Mesenchymal stem cell (in vitro differentiated cells and primary cell): Measurements from ENCODE around the gene LTBP2.

Experiments used
- DNase-seq: peaks from one replicate; pipeline ENCODE4 v3.0.0-alpha.2; 2013
- H2AFZ ChIP-seq: one replicate; pipeline ENCODE4 v1.6.1; 2013; ENCODE audit warnings: low read depth, mild to moderate bottlenecking, control low read depth, inconsistent platforms, low read length, moderate library complexity
- H2AK5ac ChIP-seq: 2 replicates; pipeline ENCODE4 v1.6.1; 2013; ENCODE audit warnings: low read length, moderate library complexity, mild to moderate bottlenecking, inconsistent platforms; ENCODE audit not compliant: severe bottlenecking
- H2BK120ac ChIP-seq: one replicate; pipeline ENCODE4 v1.6.1; 2013; ENCODE audit warnings: low read depth, mild to moderate bottlenecking, inconsistent platforms, low read length, moderate library complexity
- H2BK12ac ChIP-seq, 2 experiments: one replicate each; pipeline ENCODE4 v1.6.1; 2013; ENCODE audit warnings: inconsistent platforms in 2 of 2, low read length in 2 of 2, mild to moderate bottlenecking in 2 of 2, moderate library complexity in 2 of 2, control low read depth in 1 of 2
- H2BK15ac ChIP-seq: one replicate; pipeline ENCODE4 v1.6.1; 2013; ENCODE audit warnings: mild to moderate bottlenecking, low read depth, inconsistent platforms; ENCODE audit not compliant: poor library complexity, severe bottlenecking
- H2BK5ac ChIP-seq: 2 replicates; pipeline ENCODE4 v1.6.1; 2013; ENCODE audit warnings: low read depth, mild to moderate bottlenecking, low read length, control low read depth, inconsistent platforms; ENCODE audit not compliant: poor library complexity, severe bottlenecking
- H3K14ac ChIP-seq, 2 experiments: one replicate each; pipeline ENCODE4 v1.6.1; 2013; ENCODE audit warnings: inconsistent platforms in 2 of 2, low read length in 2 of 2, control low read depth in 1 of 2, mild to moderate bottlenecking in 1 of 2, moderate library complexity in 1 of 2
- H3K18ac ChIP-seq, 2 experiments: one replicate each; pipeline ENCODE4 v1.6.1; 2013; ENCODE audit warnings: inconsistent platforms in 2 of 2, low read length in 2 of 2, control low read depth in 1 of 2, low read depth in 1 of 2, mild to moderate bottlenecking in 1 of 2
- H3K23ac ChIP-seq, 2 experiments: one replicate each; pipeline ENCODE4 v1.6.1; 2013; ENCODE audit warnings: inconsistent platforms in 2 of 2, low read length in 2 of 2, mild to moderate bottlenecking in 2 of 2, moderate library complexity in 2 of 2, control low read depth in 1 of 2
- H3K27ac ChIP-seq: 2 replicates; pipeline ENCODE4 v1.5.1; 2013; ENCODE audit warnings: mild to moderate bottlenecking, moderate library complexity, low read length, control low read depth, inconsistent platforms; ENCODE audit not compliant: poor library complexity, severe bottlenecking
- H3K27me3 ChIP-seq, 2 experiments: 2 replicates each; pipeline versions ENCODE4 v1.6.1 to v1.7.0; 2013; ENCODE audit warnings: low read length in 2 of 2, mild to moderate bottlenecking in 2 of 2, moderate library complexity in 2 of 2, control low read depth in 1 of 2, inconsistent platforms in 1 of 2; ENCODE audit not compliant: control insufficient read depth in 1 of 2, insufficient read depth in 1 of 2
- H3K36me3 ChIP-seq, 2 experiments: 2 replicates each; pipeline versions ENCODE4 v1.6.1 to v1.7.0; 2013; ENCODE audit warnings: low read length in 2 of 2, control low read depth in 1 of 2, inconsistent platforms in 1 of 2, low read depth in 1 of 2, mild to moderate bottlenecking in 1 of 2; ENCODE audit not compliant: insufficient read depth in 2 of 2, control insufficient read depth in 1 of 2
- H3K4ac ChIP-seq, 2 experiments: one replicate each; pipeline ENCODE4 v1.6.1; 2013; ENCODE audit warnings: inconsistent platforms in 2 of 2, low read length in 2 of 2, mild to moderate bottlenecking in 2 of 2, moderate library complexity in 2 of 2, control low read depth in 1 of 2, low read depth in 1 of 2
- H3K4me1 ChIP-seq: 2 replicates; pipeline ENCODE4 v1.6.1; 2013; ENCODE audit warnings: low read depth, low read length, control low read depth; ENCODE audit not compliant: control insufficient read depth, insufficient read depth
- H3K4me2 ChIP-seq: 2 replicates; pipeline ENCODE4 v1.6.1; 2013; ENCODE audit warnings: low read length, mild to moderate bottlenecking, inconsistent platforms; ENCODE audit not compliant: poor library complexity, severe bottlenecking
- H3K4me3 ChIP-seq, 2 experiments: 2 replicates each; pipeline versions ENCODE4 v1.5.1 to v1.7.0; 2013; ENCODE audit warnings: low read length in 2 of 2, mild to moderate bottlenecking in 2 of 2, control low read depth in 1 of 2, low read depth in 1 of 2; ENCODE audit not compliant: insufficient read depth in 1 of 2
- H3K79me1 ChIP-seq: replicated peaks from 2 replicates; pipeline ENCODE4 v1.6.1; 2013; ENCODE audit warnings: mild to moderate bottlenecking, control low read depth, low read length, inconsistent platforms; ENCODE audit not compliant: poor library complexity, severe bottlenecking
- H3K9ac ChIP-seq: 2 replicates; pipeline ENCODE4 v1.7.0; 2013; ENCODE audit warnings: mild to moderate bottlenecking, low read length, moderate library complexity
- H3K9me3 ChIP-seq: 2 replicates; pipeline ENCODE4 v1.7.0; 2013; ENCODE audit warnings: mild to moderate bottlenecking, low read length; ENCODE audit not compliant: control insufficient read depth
- H4K8ac ChIP-seq: one replicate; pipeline ENCODE4 v1.6.1; 2013; ENCODE audit warnings: inconsistent platforms, mild to moderate bottlenecking, low read length, moderate library complexity
- H4K91ac ChIP-seq: one replicate; pipeline ENCODE4 v1.6.1; 2013; ENCODE audit warnings: mild to moderate bottlenecking, low read length, inconsistent platforms
- WGBS: methylation state at CpG from one replicate; pipeline ENCODE4 v1.1.7; 2013; ENCODE audit warnings: mixed read lengths; 5-methylcytosine and 5-hydroxymethylcytosine counted together

Gene LTBP2

DNA sequence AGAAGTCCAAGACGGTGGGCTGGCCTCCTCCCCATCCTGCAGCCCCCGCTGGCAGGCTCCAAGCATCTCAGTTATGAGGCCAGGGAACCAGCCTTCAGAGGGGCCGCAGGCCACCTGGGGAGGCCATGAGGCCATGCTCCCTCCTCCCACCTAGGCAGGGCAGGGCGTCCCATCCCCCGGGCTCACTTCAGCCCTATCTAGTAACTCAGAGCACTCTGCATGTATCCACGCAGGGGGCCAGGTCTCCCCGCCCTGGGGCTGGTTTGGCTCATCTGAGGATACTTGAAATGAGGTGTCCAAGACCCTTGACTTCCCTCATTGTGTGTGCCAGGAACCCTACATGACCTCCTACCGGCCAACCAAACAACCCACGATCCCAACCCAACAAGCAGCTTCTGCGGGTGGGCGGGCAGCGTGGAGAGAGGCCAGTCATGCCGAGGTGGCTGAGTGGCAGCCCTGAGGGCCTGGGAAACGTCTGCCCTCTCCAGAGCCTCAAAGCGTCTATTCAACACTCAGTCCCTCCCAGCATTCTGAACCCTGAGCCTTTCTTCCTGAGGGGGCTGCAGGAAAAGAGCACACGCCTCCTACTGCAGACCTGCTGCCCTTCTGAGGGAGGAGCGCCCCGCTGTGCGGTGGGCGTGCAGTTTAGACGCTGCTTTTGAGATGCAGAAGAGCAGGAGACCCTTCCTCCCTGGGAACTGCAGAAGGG is 101.7 kb downstream of the LTBP2 start:
- no peak overlapping the region for H3K23ac ChIP-seq
- no peak overlapping the region for H2AFZ ChIP-seq
- no peak overlapping the region for H4K91ac ChIP-seq
- no peak overlapping the region for H3K4ac ChIP-seq
- H2AK5ac ChIP-seq, result no peak overlapping the region
- no peak overlapping the region for H2BK15ac ChIP-seq
- peak overlapping the region in 1 of 2 experiments; percentile 5 for H3K18ac ChIP-seq
- H3K4me3 ChIP-seq, result peak overlapping the region in 1 of 2 experiments; percentile 51
- H3K9ac ChIP-seq, result peak overlapping the region; percentile 53
- H3K27me3 ChIP-seq, result no peaks in the 10 kb centered on the region
- H3K27ac ChIP-seq, result no peak overlapping the region
- H3K36me3 ChIP-seq, result peaks cover 60 to 83% of the 10 kb centered on the region in 2 experiments
- H3K4me2 ChIP-seq, result no peak overlapping the region
- no peak overlapping the region for H2BK12ac ChIP-seq
- H4K8ac ChIP-seq, result peak overlapping the region; percentile 30
- H3K4me1 ChIP-seq, result peaks cover 29% of the 10 kb centered on the region
- 52% methylated on average over 21 of the region's 21 CpGs for WGBS
- DNase-seq, result peak; percentile 31
- no peak overlapping the region for H3K14ac ChIP-seq
- H2BK5ac ChIP-seq, result no peak overlapping the region
- no peaks in the 10 kb centered on the region for H3K9me3 ChIP-seq
- no peak overlapping the region for H2BK120ac ChIP-seq
- H3K79me1 ChIP-seq, result peaks cover 39% of the 10 kb centered on the region

DNA sequence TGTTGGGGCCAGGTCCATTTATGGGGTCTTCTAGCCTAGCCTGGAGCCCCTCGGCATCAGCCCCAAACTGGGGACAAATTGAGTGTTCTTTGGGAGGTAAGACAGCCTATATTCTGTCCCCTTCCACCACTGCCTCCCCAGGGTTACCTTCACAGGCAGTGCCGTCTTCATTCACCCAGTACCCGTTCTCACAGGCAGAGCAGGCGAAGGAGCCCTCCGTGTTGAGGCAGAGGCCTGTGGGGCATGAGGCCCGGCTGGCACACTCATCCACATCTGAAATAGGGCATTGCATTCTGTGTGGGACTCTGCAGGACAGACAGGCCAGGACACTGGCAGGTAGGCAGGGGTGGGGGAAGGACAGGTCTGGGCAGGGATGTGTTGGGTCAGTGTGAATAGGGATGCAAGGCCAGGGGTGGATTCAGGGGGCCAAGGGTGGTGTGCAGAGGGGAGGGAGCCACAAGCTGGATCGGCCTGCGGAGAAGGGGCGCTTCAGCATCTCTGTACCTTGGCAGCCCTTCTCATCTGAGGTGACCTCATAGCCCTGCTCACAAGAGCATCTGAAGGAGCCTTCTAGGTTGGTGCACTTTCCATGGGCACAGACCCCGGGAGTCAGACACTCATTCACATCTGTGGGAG is 102.3 kb downstream of the LTBP2 start:
- Histone ChIP-seq H2BK120ac (no peak overlapping the region), H2BK5ac (no peak overlapping the region), H3K4me3 (no peak overlapping the region), H3K36me3 (peaks cover 66 to 90% of the 10 kb centered on the region in 2 experiments), H2AFZ (no peak overlapping the region), H3K27me3 (no peaks in the 10 kb centered on the region), H3K9ac (peak overlapping the region; percentile 53), H2AK5ac (no peak overlapping the region), H4K91ac (no peak overlapping the region), H3K79me1 (peaks cover 39% of the 10 kb centered on the region), H2BK12ac (no peak overlapping the region), H3K14ac (no peak overlapping the region), H3K4me1 (peaks cover 28% of the 10 kb centered on the region), H3K4ac (no peak overlapping the region), H3K27ac (no peak overlapping the region), H3K23ac (no peak overlapping the region), H3K4me2 (no peak overlapping the region), H2BK15ac (no peak overlapping the region), H4K8ac (peak overlapping the region; percentile 9), H3K9me3 (no peaks in the 10 kb centered on the region), H3K18ac (no peak overlapping the region)
- no peak for DNase-seq
- WGBS, result 92% methylated on average over 10 of the region's 10 CpGs

DNA sequence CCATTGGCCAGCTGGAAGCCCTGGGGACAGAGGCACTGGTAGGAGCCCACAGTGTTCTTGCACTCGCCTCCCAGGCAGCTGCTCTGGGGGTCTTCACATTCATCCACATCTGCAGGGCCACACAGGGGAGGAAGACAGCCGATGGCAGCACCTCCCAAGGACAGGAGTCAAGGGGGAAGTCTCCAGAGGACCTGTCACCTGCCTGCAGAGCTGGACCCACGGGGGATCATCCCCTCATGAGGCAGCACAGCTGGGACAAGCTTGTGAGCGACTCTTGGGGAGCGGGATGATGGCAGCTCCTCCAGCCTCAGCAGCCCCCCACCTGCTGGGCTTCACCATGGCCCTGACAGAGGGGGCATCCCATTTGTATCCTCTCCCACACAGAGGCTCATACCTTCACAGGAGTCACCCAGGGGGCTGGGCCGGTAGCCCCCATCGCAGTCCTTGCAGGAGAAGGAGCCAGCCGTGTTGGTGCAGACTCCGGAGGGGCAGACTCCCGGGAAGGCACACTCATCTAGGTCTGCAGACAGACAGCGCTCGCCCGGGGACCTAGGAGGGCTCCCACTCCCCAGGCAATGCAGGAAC is 103.1 kb downstream of the LTBP2 start:
- no peak overlapping the region for H3K18ac ChIP-seq
- H2BK120ac ChIP-seq, result no peak overlapping the region
- no peaks in the 10 kb centered on the region for H3K9me3 ChIP-seq
- no peak overlapping the region for H2BK15ac ChIP-seq
- no peak overlapping the region for H2BK5ac ChIP-seq
- H3K79me1 ChIP-seq, result peaks cover 42% of the 10 kb centered on the region
- no peak overlapping the region for H3K4me3 ChIP-seq
- H4K91ac ChIP-seq, result no peak overlapping the region
- no peak overlapping the region for H4K8ac ChIP-seq
- H3K4ac ChIP-seq, result no peak overlapping the region
- no peaks in the 10 kb centered on the region for H3K27me3 ChIP-seq
- no peak overlapping the region for H3K14ac ChIP-seq
- 90% methylated on average over 13 of the region's 13 CpGs for WGBS
- no peak overlapping the region for H2BK12ac ChIP-seq
- H3K4me1 ChIP-seq, result peaks cover 21% of the 10 kb centered on the region
- H3K23ac ChIP-seq, result no peak overlapping the region
- DNase-seq, result no peak
- no peak overlapping the region for H3K27ac ChIP-seq
- H3K4me2 ChIP-seq, result no peak overlapping the region
- peaks cover 74 to 94% of the 10 kb centered on the region in 2 experiments for H3K36me3 ChIP-seq
- H3K9ac ChIP-seq, result no peak overlapping the region
- no peak overlapping the region for H2AK5ac ChIP-seq
- no peak overlapping the region for H2AFZ ChIP-seq

DNA sequence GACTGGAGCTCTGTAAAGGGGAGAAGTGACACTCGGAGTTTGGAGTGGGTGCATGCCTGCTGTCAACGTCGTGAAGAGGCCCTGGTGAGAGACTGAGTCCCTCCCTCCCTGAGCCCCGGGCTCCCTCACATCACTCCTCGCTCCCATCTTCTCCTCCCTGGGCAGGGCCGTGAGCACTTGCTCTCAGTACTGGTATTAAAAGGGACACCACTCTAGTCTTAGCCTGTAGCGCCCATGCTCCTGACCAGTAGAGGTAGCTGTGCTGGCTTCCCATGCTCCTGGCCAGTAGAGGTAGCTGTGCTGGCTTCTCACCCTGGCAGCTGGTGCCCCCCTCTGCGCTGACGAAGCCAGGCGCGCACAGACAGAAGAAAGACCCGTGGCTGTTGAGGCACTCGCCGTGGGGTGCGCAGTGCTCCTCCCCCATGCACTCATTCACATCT is 103.7 kb downstream of the LTBP2 start:
- H3K4me3 ChIP-seq, result no peak overlapping the region
- H3K79me1 ChIP-seq, result peaks cover 44% of the 10 kb centered on the region
- H2BK12ac ChIP-seq, result no peak overlapping the region
- no peak overlapping the region for H3K23ac ChIP-seq
- no peak overlapping the region for H2BK120ac ChIP-seq
- H3K9ac ChIP-seq, result no peak overlapping the region
- no peak overlapping the region for H2AFZ ChIP-seq
- H3K27ac ChIP-seq, result no peak overlapping the region
- no peak overlapping the region for H2BK5ac ChIP-seq
- WGBS, result 44% methylated on average over 7 of the region's 15 CpGs
- no peaks in the 10 kb centered on the region for H3K27me3 ChIP-seq
- no peak overlapping the region for H3K4me2 ChIP-seq
- H3K4ac ChIP-seq, result no peak overlapping the region
- no peak overlapping the region for H4K8ac ChIP-seq
- peak overlapping the region; percentile 34 for H2BK15ac ChIP-seq
- H3K9me3 ChIP-seq, result no peaks in the 10 kb centered on the region
- peak overlapping the region in 1 of 2 experiments; percentile 60 for H3K14ac ChIP-seq
- H3K36me3 ChIP-seq, result peaks cover 79 to 96% of the 10 kb centered on the region in 2 experiments
- H3K4me1 ChIP-seq, result peaks cover 17% of the 10 kb centered on the region
- peak; percentile 43 for DNase-seq
- peak overlapping the region in 1 of 2 experiments; percentile 5 for H3K18ac ChIP-seq
- no peak overlapping the region for H4K91ac ChIP-seq
- no peak overlapping the region for H2AK5ac ChIP-seq
